GM18526 (cell line): ENCODE measurements around the gene CACNA1B.

Experiments
- POLR2A ChIP-seq: IDR thresholded peaks from 3 replicates; pipeline ENCODE4 v1.6.1; 2011; ENCODE audit not compliant: insufficient read length; ENCODE audit errors: extremely low read depth

CACNA1B gene

GRCh38 chr9:138063785-138064184, 186.2 kb downstream of the CACNA1B start:
- no peak for TF ChIP-seq POLR2A

- no peak for TF ChIP-seq POLR2A
Observed at GRCh38 chr9:138064547-138064946, 187.0 kb downstream of the CACNA1B start.

GRCh38 chr9:138065287-138065686, 187.7 kb downstream of the CACNA1B start:
- TF ChIP-seq POLR2A, result no peak

GRCh38 chr9:138066049-138066448, 188.5 kb downstream of the CACNA1B start:
- TF ChIP-seq POLR2A, result no peak

- no peak for TF ChIP-seq POLR2A
Observed at GRCh38 chr9:138067613-138068367, 190.2 kb downstream of the CACNA1B start.

- TF ChIP-seq POLR2A, result no peak
Observed at GRCh38 chr9:138068601-138069035, 191.0 kb downstream of the CACNA1B start.

GRCh38 chr9:138069731-138070456, 192.3 kb downstream of the CACNA1B start:
- no peak for TF ChIP-seq POLR2A

GRCh38 chr9:138070815-138071214, 193.2 kb downstream of the CACNA1B start:
- no peak for TF ChIP-seq POLR2A

- no peak for TF ChIP-seq POLR2A
Observed at GRCh38 chr9:138071292-138071691, 193.7 kb downstream of the CACNA1B start.

GRCh38 chr9:138071731-138072130, 194.1 kb downstream of the CACNA1B start:
- TF ChIP-seq POLR2A, result no peak

- TF ChIP-seq POLR2A, result no peak
Observed at GRCh38 chr9:138072161-138072842, 194.7 kb downstream of the CACNA1B start.

GRCh38 chr9:138072897-138073296, 195.3 kb downstream of the CACNA1B start:
- no peak for TF ChIP-seq POLR2A

GRCh38 chr9:138073408-138073807, 195.8 kb downstream of the CACNA1B start:
- no peak for TF ChIP-seq POLR2A

GRCh38 chr9:138073808-138074207, 196.2 kb downstream of the CACNA1B start:
- no peak for TF ChIP-seq POLR2A

- TF ChIP-seq POLR2A, result no peak
Observed at GRCh38 chr9:138074516-138074915, 196.9 kb downstream of the CACNA1B start.

GRCh38 chr9:138075496-138075895, 197.9 kb downstream of the CACNA1B start:
- no peak for TF ChIP-seq POLR2A
